K562 (cell line): Measurements from ENCODE around the gene BPTF. TPM values are rescaled to one million over a fixed set of nuclear protein-coding genes. Genes with fewer than 3 reads are reported as not detected.

ENCODE experiments used
- ATAC-seq: fragments of 200-7000 bp; cut with Tn5 transposase; 3 replicates; pipeline ENCODE4 v1.9.1; 2020; ENCODE audit warnings: moderate library complexity
- BruUV-seq: library from RNA; stranded (reverse); fragments of 400-500 nt; replicated peaks from 2 replicates; lab custom pipeline; 2021; lab: Mats Ljungman, UMichigan
- CTCF ChIA-PET: fragments of 300-600 bp; formaldehyde crosslinking; extraction: SDS; loops from one replicate; lab custom pipeline; 2021; ENCODE audit warnings: low intra/inter-chr PET ratio; lab: Yijun Ruan, JAX
- POLR2A ChIA-PET: fragments of 300-600, 350-650 bp; sonication (Branson Sonifier 250); formaldehyde crosslinking; extraction: SDS; loops from one replicate; lab custom pipeline; 2021; ENCODE audit warnings: antibody characterized with exemption, inconsistent platforms; lab: Yijun Ruan, JAX
- DNase-seq, 4 experiments: peaks; one replicate each; pipeline versions ENCODE4 v3.0.0 to v3.0.0-alpha.2; 2011 to 2018; ENCODE audit warnings: low spot score in 3 of 4, mixed read lengths in 3 of 4; ENCODE audit errors: extremely low read depth in 1 of 4
- FAIRE-seq: peaks from 2 replicates; lab custom pipeline; 2011; peaks lifted over from hg19 to GRCh38; lab: Jason Lieb, UNC
- H2AFZ ChIP-seq: 2 replicates; pipeline ENCODE4 v1.6.0; 2011; ENCODE audit warnings: low read depth, low read length, control low read depth, inconsistent platforms
- H3K27ac ChIP-seq: fragments of 200-600 bp; 3 replicates; pipeline ENCODE4 v1.8.0; 2011; ENCODE audit warnings: low read depth, mild to moderate bottlenecking, control low read depth, inconsistent platforms, low read length, moderate library complexity, mixed read lengths; ENCODE audit errors: extremely low read depth
- H3K27me3 ChIP-seq, 2 experiments: fragments of 300-600 bp in 1 of 2; 2 replicates in 1 of 2; 3 replicates in 1 of 2; pipeline versions ENCODE4 v1.6.0 to v1.8.0; 2011; ENCODE audit warnings: inconsistent platforms in 2 of 2, low read length in 2 of 2, mild to moderate bottlenecking in 1 of 2, mixed read lengths in 1 of 2, moderate library complexity in 1 of 2; ENCODE audit not compliant: control insufficient read depth in 2 of 2, insufficient read depth in 2 of 2
- H3K36me3 ChIP-seq: fragments of 300-600 bp; 3 replicates; pipeline ENCODE4 v1.8.0; 2011; ENCODE audit warnings: mild to moderate bottlenecking, low read length, inconsistent platforms; ENCODE audit not compliant: control insufficient read depth, insufficient read depth
- H3K4me1 ChIP-seq, 2 experiments: fragments of 200-600 bp in 1 of 2; replicated peaks in 1 of 2; 2 replicates in 1 of 2; 3 replicates in 1 of 2; pipeline versions ENCODE4 v1.5.1 to v1.8.0; 2011; ENCODE audit warnings: inconsistent platforms in 2 of 2, low read length in 2 of 2, mild to moderate bottlenecking in 1 of 2, mixed read lengths in 1 of 2, moderate library complexity in 1 of 2; ENCODE audit not compliant: control insufficient read depth in 2 of 2, insufficient read depth in 2 of 2
- H3K4me2 ChIP-seq: 2 replicates; pipeline ENCODE4 v1.6.1; 2011; ENCODE audit warnings: low read length, control low read depth, inconsistent platforms, mixed read lengths; ENCODE audit not compliant: insufficient read depth
- H3K4me3 ChIP-seq: fragments of 200-600 bp; sonication (generic), shearing (Covaris generic); 2 replicates; pipeline ENCODE4 v1.5.1; 2016; ENCODE audit warnings: control low read depth, inconsistent platforms
- H3K79me2 ChIP-seq: fragments of 200-600 bp; 3 replicates; pipeline ENCODE4 v1.8.0; 2011; ENCODE audit warnings: low read length, inconsistent platforms; ENCODE audit not compliant: control insufficient read depth, insufficient read depth
- H3K9ac ChIP-seq, 2 experiments: 2 replicates each; pipeline versions ENCODE4 v1.6.0 to v1.6.1; 2011; ENCODE audit warnings: low read depth in 2 of 2, low read length in 2 of 2, control low read depth in 1 of 2, inconsistent platforms in 1 of 2, mild to moderate bottlenecking in 1 of 2, mixed read lengths in 1 of 2; ENCODE audit not compliant: insufficient read depth in 1 of 2
- H3K9me1 ChIP-seq: one replicate; pipeline ENCODE4 v1.6.0; 2011; ENCODE audit warnings: inconsistent platforms, mild to moderate bottlenecking, low read length, moderate library complexity; ENCODE audit not compliant: control insufficient read depth, insufficient read depth
- H3K9me3 ChIP-seq: replicated peaks from 2 replicates; pipeline ENCODE4 v1.5.1; 2011; ENCODE audit warnings: low read depth, low read length, inconsistent platforms; ENCODE audit not compliant: control insufficient read depth, insufficient read depth
- H4K20me1 ChIP-seq: replicated peaks from 2 replicates; pipeline ENCODE4 v1.6.1; 2011; ENCODE audit warnings: low read length, inconsistent platforms, mixed read lengths; ENCODE audit not compliant: control insufficient read depth, insufficient read depth
- BRD4 ChIP-seq: fragments of 200-600 bp; sonication (generic); IDR thresholded peaks from 2 replicates; pipeline ENCODE4 v1.6.1; 2017; ENCODE audit warnings: inconsistent platforms
- DPF2 ChIP-seq: fragments of 450-650 bp; IDR thresholded peaks from 2 replicates; pipeline ENCODE4 v1.6.1; 2016
- E2F4 ChIP-seq: sonication (generic); formaldehyde crosslinking; IDR thresholded peaks from 2 replicates; pipeline ENCODE4 v1.8.0; 2022; ENCODE audit warnings: mild to moderate bottlenecking, low read depth, missing genetic modification reagents
- HLTF ChIP-seq: fragments of 450-650 bp; IDR thresholded peaks from 2 replicates; pipeline ENCODE4 v1.6.1; 2016
- NBN ChIP-seq: fragments of 450-650 bp; IDR thresholded peaks from 2 replicates; pipeline ENCODE4 v1.6.1; 2016; ENCODE audit warnings: low read depth, mild to moderate bottlenecking
- NFRKB ChIP-seq: fragments of 450-650 bp; IDR thresholded peaks from 2 replicates; pipeline ENCODE4 v1.6.1; 2016; ENCODE audit warnings: low read depth
- PKNOX1 ChIP-seq: fragments of 450-650 bp; IDR thresholded peaks from 2 replicates; pipeline ENCODE4 v1.6.1; 2016
- SMARCA4 ChIP-seq: fragments of 450-650 bp; IDR thresholded peaks from 2 replicates; pipeline ENCODE4 v1.6.1; 2016
- SRF ChIP-seq, 2 experiments: fragments of 250-450, 450-650 bp in 1 of 2; sonication (Bioruptor Pico) in 1 of 2; sonication (generic) in 1 of 2; formaldehyde crosslinking; IDR thresholded peaks; 2 replicates each; pipeline versions ENCODE4 v1.5.0 to v1.5.1; 2020 to 2022; ENCODE audit warnings: mild to moderate bottlenecking in 1 of 2, missing genetic modification reagents in 1 of 2
- STAT6 ChIP-seq: sonication (generic); formaldehyde crosslinking; IDR thresholded peaks from 2 replicates; pipeline ENCODE4 v1.8.1; 2023; ENCODE audit warnings: mild to moderate bottlenecking, missing genetic modification reagents
- TFAP4 ChIP-seq: sonication (generic); formaldehyde crosslinking; IDR thresholded peaks from 2 replicates; pipeline ENCODE4 v1.8.0; 2022; ENCODE audit warnings: missing genetic modification reagents, mild to moderate bottlenecking, moderate library complexity, borderline replicate concordance
- ZNF133 ChIP-seq: fragments of 250-450 bp; sonication (Bioruptor Pico); IDR thresholded peaks from 2 replicates; pipeline ENCODE4 v1.4.0; 2020; ENCODE audit warnings: mild to moderate bottlenecking
- ZNF717 ChIP-seq: fragments of 250-450 bp; sonication (Bioruptor Pico); IDR thresholded peaks from 2 replicates; pipeline ENCODE4 v1.5.0; 2021
- whole genome bisulfite sequencing: fragments of 100-300 bp; shearing (Covaris generic); methylation state at CpG from one replicate; pipeline ENCODE4 v1.1.6; 2016; ENCODE audit warnings: low coverage, mixed read lengths; ENCODE audit not compliant: insufficient coverage; ENCODE audit errors: missing lambda C conversion rate; 5-methylcytosine and 5-hydroxymethylcytosine counted together
- in situ Hi-C: fragments of 300-500 bp; cut with MboI; formaldehyde crosslinking; loops from 4 replicates; pipeline ENCODE4 v1.15.0; 2018; ENCODE audit warnings: inconsistent platforms, mixed read lengths
- intact Hi-C: fragments of 100-400 bp; cut with micrococcal nuclease; formaldehyde crosslinking; loops from 2 replicates; pipeline ENCODE4 v1.14.2; 2022
- polyA plus RNA-seq, 8 experiments: library from polyadenylated mRNA; depleted of rRNA in 4 of 8; stranded (reverse) in 5 of 8; unstranded in 3 of 8; fragments of >200 nt; fragmentation: Nextera tagmentation in 2 of 8; fragmentation: Illumina TruSeq in 1 of 8; extraction: Ambion mirVana in 2 of 8; extraction: Trizol in 1 of 8; gene quantifications; 2 replicates each; pipeline versions ENCODE4 v1.2.1 to v1.2.3, GENCODE V29; 2011 to 2014; ENCODE audit warnings: inconsistent platforms in 1 of 8, missing spikeins in 1 of 8
- total RNA-seq, 7 experiments: library from RNA; depleted of rRNA in 6 of 7; stranded (reverse); fragments of >200 nt in 6 of 7; fragmentation: Illumina TruSeq in 2 of 7; extraction: Trizol in 2 of 7; gene quantifications; 2 replicates each; pipeline versions ENCODE4 v1.2.1 to v1.2.3, GENCODE V29; 2011 to 2021; ENCODE audit warnings: low replicate concordance in 1 of 7

The BPTF gene
- total and polyA plus RNA-seq, 9 of the 15 experiments (the other 6 are each of a cell fraction or from before 2014, with no cell fraction given): 12.5 to 52.1 (median 26.9) TPM

- H3K4me2 ChIP-seq: no peak overlapping the region
- no peaks in the 10 kb centered on the region for H3K9me3 ChIP-seq
- ATAC-seq: peak; percentile 76
- peak overlapping the region; percentile 13; the same call in 1 of the 3 replicates for H3K27ac ChIP-seq
- peaks cover 12% of the 10 kb centered on the region for H3K36me3 ChIP-seq
- BruUV-seq: no TSS peak
- no peak overlapping the region for H2AFZ ChIP-seq
- WGBS: 5% methylated on average over 11 of the region's 11 CpGs
- H3K4me3 ChIP-seq: no peak overlapping the region
- CTCF ChIA-PET: no interaction called here
- FAIRE-seq: peak; percentile 87
- H3K79me2 ChIP-seq: peaks cover 82% of the 10 kb centered on the region
- no peaks in the 10 kb centered on the region for H3K27me3 ChIP-seq
- in situ Hi-C loops: no loop called here
- H3K9me1 ChIP-seq: no peaks in the 10 kb centered on the region
- H4K20me1 ChIP-seq: peaks cover 20% of the 10 kb centered on the region
- peak in 2 of 4 experiments; percentile 12 to 51 for DNase-seq
- intact Hi-C loops: no loop called here
- POLR2A ChIA-PET: interaction anchor here (1.0 kb wide), 1 partner anchor 31 kb away, joined by 3 read pairs; the partner anchor contains the start of gene BPTF
- H3K4me1 ChIP-seq: peaks cover 0 to 14% of the 10 kb centered on the region in 2 experiments; a peak in 2 of 5 replicates
- H3K9ac ChIP-seq: no peak overlapping the region
- TF ChIP-seq ZNF133 (CRISPR knock-in tag): no peak
- TF ChIP-seq TFAP4 (CRISPR knock-in tag): no peak
- no peak for TF ChIP-seq BRD4
- TF ChIP-seq HLTF: peak; percentile 70; the same call in 1 of the 2 replicates
- peak; percentile 96 for TF ChIP-seq SMARCA4
- TF ChIP-seq ZNF717: no peak
- no peak for TF ChIP-seq STAT6
- TF ChIP-seq PKNOX1: peak; percentile 18; the same call in 1 of the 2 replicates
- peak; percentile 69; the same call in 1 of the 2 replicates for TF ChIP-seq NBN
- TF ChIP-seq DPF2: peak; percentile 92
- no peak for TF ChIP-seq NFRKB
- TF ChIP-seq SRF (CRISPR knock-in tag; IDR thresholded peaks at IDR 0.05): peak in 1 of 2 experiments; percentile 91; a peak in 2 of 4 replicates
- TF ChIP-seq E2F4: no peak
These were observed 30.4 kb downstream of the BPTF start for GRCh38 chr17:67855504-67856324.
